Subcutaneous abdominal adipose tissue (tissue), 5 donors: Measurements from ENCODE around the gene NIN.
A peak's percentile ranks its signal among the peaks of the same experiment; 100 is the strongest.

Experiments
- H3K27ac ChIP-seq: one replicate; pipeline ENCODE4 v1.7.0; 2013; ENCODE audit warnings: low read depth, mild to moderate bottlenecking, inconsistent platforms, low read length, moderate library complexity
- H3K27me3 ChIP-seq, 5 donors: one replicate each; pipeline ENCODE4 v1.7.0; 2013; ENCODE audit warnings: low read length in 5 of 5, inconsistent platforms in 1 of 5; ENCODE audit not compliant: control insufficient read depth in 5 of 5, insufficient read depth in 4 of 5
- H3K36me3 ChIP-seq, 5 donors: one replicate each; pipeline ENCODE4 v1.7.0; 2013; ENCODE audit warnings: low read length in 5 of 5; ENCODE audit not compliant: control insufficient read depth in 5 of 5, insufficient read depth in 5 of 5
- H3K4me1 ChIP-seq, 5 donors: one replicate each; pipeline ENCODE4 v1.7.0; 2013; ENCODE audit warnings: low read length in 5 of 5, mild to moderate bottlenecking in 3 of 5, moderate library complexity in 1 of 5; ENCODE audit not compliant: control insufficient read depth in 5 of 5, insufficient read depth in 5 of 5
- H3K4me3 ChIP-seq, 5 donors: one replicate each; pipeline ENCODE4 v1.7.0; 2013; ENCODE audit warnings: low read length in 5 of 5, low read depth in 1 of 5
- H3K9ac ChIP-seq, 5 donors: one replicate each; pipeline ENCODE4 v1.7.0; 2013; ENCODE audit warnings: low read length in 5 of 5, mild to moderate bottlenecking in 4 of 5, moderate library complexity in 3 of 5
- H3K9me3 ChIP-seq, 5 donors: one replicate each; pipeline ENCODE4 v1.7.0; 2013; ENCODE audit warnings: low read length in 5 of 5; ENCODE audit not compliant: control insufficient read depth in 5 of 5
- donor health status: healthy.
- donor health status: healthy.
- donor health status: healthy.
- donor health status: healthy.
- donor health status: healthy.

NIN gene

GRCh38 chr14:50794068-50794645 lies 36.8 kb downstream of the NIN start:
- H3K4me3 ChIP-seq: no peak overlapping the region
- no peaks in the 10 kb centered on the region for H3K4me1 ChIP-seq
- no peaks in the 10 kb centered on the region for H3K9me3 ChIP-seq
- H3K27me3 ChIP-seq: no peaks in the 10 kb centered on the region
- no peak overlapping the region for H3K27ac ChIP-seq
- H3K36me3 ChIP-seq: peaks cover 0 to 24% (median 22%) of the 10 kb centered on the region in 5 donors
- no peak overlapping the region for H3K9ac ChIP-seq

- no peak overlapping the region for H3K27ac ChIP-seq
- peaks cover 0 to 26% (median 20%) of the 10 kb centered on the region in 5 donors for H3K36me3 ChIP-seq
- no peaks in the 10 kb centered on the region for H3K27me3 ChIP-seq
- H3K4me3 ChIP-seq: no peak overlapping the region
- no peak overlapping the region for H3K9ac ChIP-seq
- H3K4me1 ChIP-seq: no peaks in the 10 kb centered on the region
- H3K9me3 ChIP-seq: no peaks in the 10 kb centered on the region
Measured at GRCh38 chr14:50792634-50793068, 38.3 kb downstream of the NIN start.

- Histone ChIP-seq H3K4me3 (no peak overlapping the region), H3K36me3 (peaks cover 0 to 26% (median 20%) of the 10 kb centered on the region in 5 donors), H3K9me3 (no peaks in the 10 kb centered on the region), H3K9ac (no peak overlapping the region), H3K4me1 (peaks cover 0 to 4% (median 0%) of the 10 kb centered on the region in 5 donors), H3K27me3 (no peaks in the 10 kb centered on the region), H3K27ac (no peak overlapping the region)
Measured at GRCh38 chr14:50792051-50792477, 38.9 kb downstream of the NIN start.

GRCh38 chr14:50791201-50791600 lies 39.8 kb downstream of the NIN start:
- Histone ChIP-seq H3K9ac (no peak overlapping the region), H3K9me3 (no peaks in the 10 kb centered on the region), H3K27me3 (no peaks in the 10 kb centered on the region), H3K36me3 (peaks cover 0 to 26% (median 20%) of the 10 kb centered on the region in 5 donors), H3K27ac (no peak overlapping the region), H3K4me1 (peaks cover 0 to 10% (median 0%) of the 10 kb centered on the region in 5 donors), H3K4me3 (no peak overlapping the region)

- H3K9ac ChIP-seq: no peak overlapping the region
- H3K4me3 ChIP-seq: no peak overlapping the region
- peaks cover 0 to 26% (median 20%) of the 10 kb centered on the region in 5 donors for H3K36me3 ChIP-seq
- no peaks in the 10 kb centered on the region for H3K9me3 ChIP-seq
- no peaks in the 10 kb centered on the region for H3K27me3 ChIP-seq
- no peak overlapping the region for H3K27ac ChIP-seq
- H3K4me1 ChIP-seq: peaks cover 0 to 17% (median 0%) of the 10 kb centered on the region in 5 donors
Measured at GRCh38 chr14:50790589-50790988, 40.4 kb downstream of the NIN start.

GRCh38 chr14:50786751-50787464 lies 44.1 kb downstream of the NIN start:
- Histone ChIP-seq H3K36me3 (peaks cover 0 to 18% (median 11%) of the 10 kb centered on the region in 5 donors), H3K27ac (no peak overlapping the region), H3K4me3 (no peak overlapping the region), H3K4me1 (peaks cover 0 to 30% (median 4%) of the 10 kb centered on the region in 5 donors), H3K9me3 (no peaks in the 10 kb centered on the region), H3K9ac (no peak overlapping the region), H3K27me3 (no peaks in the 10 kb centered on the region)

- Histone ChIP-seq H3K9me3 (no peaks in the 10 kb centered on the region), H3K4me1 (peaks cover 0 to 30% (median 4%) of the 10 kb centered on the region in 5 donors), H3K9ac (peak overlapping the region in 1 of 5 donors; percentile 41), H3K27ac (no peak overlapping the region), H3K4me3 (peak overlapping the region in 2 of 5 donors; percentile 8 to 29), H3K27me3 (no peaks in the 10 kb centered on the region), H3K36me3 (peaks cover 0 to 12% (median 8%) of the 10 kb centered on the region in 5 donors)
Measured at GRCh38 chr14:50785457-50786063, 45.4 kb downstream of the NIN start.

- peak overlapping the region in 1 of 5 donors; percentile 29 for H3K4me3 ChIP-seq
- H3K36me3 ChIP-seq: peaks cover 0 to 9% (median 4%) of the 10 kb centered on the region in 5 donors
- no peak overlapping the region for H3K27ac ChIP-seq
- no peaks in the 10 kb centered on the region for H3K9me3 ChIP-seq
- peaks cover 0 to 30% (median 4%) of the 10 kb centered on the region in 5 donors for H3K4me1 ChIP-seq
- no peaks in the 10 kb centered on the region for H3K27me3 ChIP-seq
- no peak overlapping the region for H3K9ac ChIP-seq
Measured at GRCh38 chr14:50784683-50785456, 46.1 kb downstream of the NIN start.

- Histone ChIP-seq H3K4me3 (no peak overlapping the region), H3K9me3 (no peaks in the 10 kb centered on the region)
Measured at GRCh38 chr14:50783563-50783962, 47.4 kb downstream of the NIN start.

More at GRCh38 chr14:50783563-50783962, 47.4 kb downstream of the NIN start:
- Histone ChIP-seq H3K27ac (no peak overlapping the region), H3K36me3 (peaks cover 0 to 3% (median 0%) of the 10 kb centered on the region in 5 donors), H3K27me3 (no peaks in the 10 kb centered on the region), H3K9ac (no peak overlapping the region), H3K4me1 (peaks cover 0 to 35% (median 4%) of the 10 kb centered on the region in 5 donors)
